HG03439 (cell line): ENCODE measurements around the gene SPX.

Experiments used
- ATAC-seq: cut with Tn5 transposase; IDR thresholded peaks from one replicate; pipeline ENCODE4 v1.9.1; 2021; ENCODE audit warnings: mild to moderate bottlenecking, moderate library complexity; ENCODE audit not compliant: unreplicated experiment

SPX gene

GRCh38 chr12:21576431-21576830 lies 50.3 kb downstream of the SPX start:
- no peak for ATAC-seq

- no peak for ATAC-seq
These were observed 51.4 kb downstream of the SPX start for GRCh38 chr12:21577516-21577915.

- ATAC-seq, result no peak
These were observed 54.8 kb downstream of the SPX start for GRCh38 chr12:21580748-21581516.
